DND-41 (cell line): ENCODE measurements around the gene SLC23A1.

Experiments
- ATAC-seq: fragments of 200-7000 bp; cut with Tn5 transposase; 3 replicates; pipeline ENCODE4 v1.9.1; 2021; ENCODE audit warnings: low read depth; ENCODE audit not compliant: insufficient read depth
- DNase-seq: peaks from one replicate; pipeline ENCODE4 v3.0.0-alpha.2; 2020
- H2AFZ ChIP-seq: 2 replicates; pipeline ENCODE4 v1.6.0; 2012; ENCODE audit warnings: low read depth, low read length
- H3K27ac ChIP-seq: 2 replicates; pipeline ENCODE4 v1.5.1; 2012; ENCODE audit warnings: low read length, inconsistent platforms
- H3K27me3 ChIP-seq: fragments of 200-600 bp; sonication (generic); 2 replicates; pipeline ENCODE4 v1.6.0; 2012; ENCODE audit warnings: low read length, mild to moderate bottlenecking, inconsistent platforms; ENCODE audit not compliant: insufficient read depth, poor library complexity
- H3K36me3 ChIP-seq: 2 replicates; pipeline ENCODE4 v1.5.1; 2012; ENCODE audit warnings: low read length, inconsistent platforms; ENCODE audit not compliant: insufficient read depth
- H3K4me1 ChIP-seq: 2 replicates; pipeline ENCODE4 v1.5.1; 2012; ENCODE audit warnings: mild to moderate bottlenecking, low read length; ENCODE audit not compliant: insufficient read depth
- H3K4me2 ChIP-seq: 2 replicates; pipeline ENCODE4 v1.6.0; 2012; ENCODE audit warnings: mild to moderate bottlenecking, moderate library complexity, low read length, inconsistent platforms; ENCODE audit not compliant: insufficient read depth
- H3K4me3 ChIP-seq, 2 experiments: fragments of 200-600 bp in 1 of 2; shearing (Covaris generic) in 1 of 2; 2 replicates each; pipeline ENCODE4 v1.5.1; 2012 to 2016; ENCODE audit warnings: inconsistent platforms in 2 of 2, low read length in 2 of 2, mild to moderate bottlenecking in 2 of 2, low read depth in 1 of 2, moderate library complexity in 1 of 2
- H3K79me2 ChIP-seq: 2 replicates; pipeline ENCODE4 v1.6.0; 2012; ENCODE audit warnings: low read length, inconsistent platforms; ENCODE audit not compliant: insufficient read depth
- H3K9ac ChIP-seq: 2 replicates; pipeline ENCODE4 v1.6.0; 2012; ENCODE audit warnings: low read depth, mild to moderate bottlenecking, inconsistent platforms, low read length, moderate library complexity
- H3K9me3 ChIP-seq: 2 replicates; pipeline ENCODE4 v1.5.1; 2012; ENCODE audit warnings: low read length, moderate library complexity, mild to moderate bottlenecking, inconsistent platforms; ENCODE audit not compliant: insufficient read depth, severe bottlenecking
- H4K20me1 ChIP-seq: 2 replicates; pipeline ENCODE4 v1.6.0; 2012; ENCODE audit warnings: low read length; ENCODE audit not compliant: insufficient read depth
- EZH2 ChIP-seq: IDR thresholded peaks from 3 replicates; pipeline ENCODE4 v1.6.1; 2012; ENCODE audit warnings: borderline replicate concordance, low read depth, mild to moderate bottlenecking, moderate library complexity, low read length, inconsistent platforms; ENCODE audit not compliant: severe bottlenecking
- TF ChIP-seq, protein P1 (sequence below): IDR thresholded peaks from 2 replicates; pipeline ENCODE4 v1.5.1; 2012; ENCODE audit warnings: borderline replicate concordance, low read length, moderate library complexity, mild to moderate bottlenecking; ENCODE audit not compliant: poor library complexity, severe bottlenecking; ENCODE audit errors: extremely low read depth

Gene SLC23A1

DNA sequence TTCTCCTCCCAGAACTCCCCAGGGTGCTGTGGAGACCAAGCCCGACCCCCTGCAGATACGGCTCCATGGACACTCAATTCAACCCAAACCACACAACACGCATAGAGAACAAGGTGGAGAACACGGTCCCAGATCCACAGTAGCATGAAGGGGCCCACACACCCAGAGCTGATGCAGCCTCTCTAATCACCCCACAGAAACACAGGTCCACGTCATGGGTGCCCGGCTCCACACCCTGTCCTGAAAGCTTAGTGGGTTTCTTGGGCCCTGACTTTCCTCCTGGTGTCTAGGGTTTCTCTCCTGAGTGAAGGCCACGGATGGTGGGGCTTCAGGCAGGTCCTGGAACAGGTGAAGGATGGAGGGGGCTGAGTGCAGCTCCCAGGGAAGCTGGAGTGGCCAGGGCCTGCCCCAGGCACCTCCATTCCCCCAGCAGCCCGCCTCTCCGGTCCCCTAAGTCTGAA, 1.5 kb upstream of the SLC23A1 start:
- peak overlapping the region; percentile 46 for H3K4me2 ChIP-seq
- DNase-seq: no peak
- H2AFZ ChIP-seq: no peak overlapping the region
- ATAC-seq: no peak
- H3K27me3 ChIP-seq: no peaks in the 10 kb centered on the region
- H4K20me1 ChIP-seq: peaks cover 24% of the 10 kb centered on the region
- H3K27ac ChIP-seq: peak overlapping the region; percentile 99
- H3K9ac ChIP-seq: peak overlapping the region; percentile 87
- H3K4me1 ChIP-seq: peaks cover 62% of the 10 kb centered on the region
- H3K9me3 ChIP-seq: no peaks in the 10 kb centered on the region
- peaks cover 31% of the 10 kb centered on the region for H3K36me3 ChIP-seq
- 0 out of 4 replicates have a peak overlapping the region, but pooled peaks of 1 of the 2 experiments have one; percentile 18 for H3K4me3 ChIP-seq
- H3K79me2 ChIP-seq: peaks cover 44% of the 10 kb centered on the region
- TF ChIP-seq EZH2: no peak
- TF ChIP-seq, protein P1, sequence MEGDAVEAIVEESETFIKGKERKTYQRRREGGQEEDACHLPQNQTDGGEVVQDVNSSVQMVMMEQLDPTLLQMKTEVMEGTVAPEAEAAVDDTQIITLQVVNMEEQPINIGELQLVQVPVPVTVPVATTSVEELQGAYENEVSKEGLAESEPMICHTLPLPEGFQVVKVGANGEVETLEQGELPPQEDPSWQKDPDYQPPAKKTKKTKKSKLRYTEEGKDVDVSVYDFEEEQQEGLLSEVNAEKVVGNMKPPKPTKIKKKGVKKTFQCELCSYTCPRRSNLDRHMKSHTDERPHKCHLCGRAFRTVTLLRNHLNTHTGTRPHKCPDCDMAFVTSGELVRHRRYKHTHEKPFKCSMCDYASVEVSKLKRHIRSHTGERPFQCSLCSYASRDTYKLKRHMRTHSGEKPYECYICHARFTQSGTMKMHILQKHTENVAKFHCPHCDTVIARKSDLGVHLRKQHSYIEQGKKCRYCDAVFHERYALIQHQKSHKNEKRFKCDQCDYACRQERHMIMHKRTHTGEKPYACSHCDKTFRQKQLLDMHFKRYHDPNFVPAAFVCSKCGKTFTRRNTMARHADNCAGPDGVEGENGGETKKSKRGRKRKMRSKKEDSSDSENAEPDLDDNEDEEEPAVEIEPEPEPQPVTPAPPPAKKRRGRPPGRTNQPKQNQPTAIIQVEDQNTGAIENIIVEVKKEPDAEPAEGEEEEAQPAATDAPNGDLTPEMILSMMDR: no peak

DNA sequence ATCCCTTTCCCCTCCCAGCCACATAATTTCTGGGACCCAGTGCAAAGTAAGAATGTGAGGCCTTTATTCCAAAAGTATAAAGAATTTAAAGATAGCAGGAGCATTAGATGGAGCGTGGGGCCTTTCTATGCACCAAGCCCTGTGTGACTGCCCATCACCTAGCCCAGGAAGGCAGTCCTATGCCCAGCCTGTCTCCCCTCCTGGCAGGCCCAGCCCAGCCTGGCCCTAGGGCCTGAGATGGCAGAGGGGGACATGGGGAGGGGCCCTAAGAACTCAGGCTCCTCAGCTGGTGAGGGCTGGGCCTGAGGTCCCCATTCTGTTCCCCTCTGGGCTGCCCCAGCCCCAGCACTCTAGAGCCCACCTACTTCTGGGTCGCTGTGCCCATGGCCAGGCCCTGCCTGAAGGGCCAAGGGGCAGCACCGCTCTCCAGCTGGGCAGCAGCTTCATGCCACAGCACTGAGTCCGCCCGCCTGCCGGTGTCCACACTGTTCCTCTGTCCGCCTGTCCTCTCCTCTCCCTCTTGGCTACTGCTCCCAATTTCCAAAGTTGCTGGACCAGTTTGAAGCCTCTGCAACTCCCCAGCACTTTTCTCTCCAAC, 995 bp upstream of the SLC23A1 start:
- peaks cover 29% of the 10 kb centered on the region for H3K36me3 ChIP-seq
- no peak for DNase-seq
- H4K20me1 ChIP-seq: peaks cover 24% of the 10 kb centered on the region
- no peaks in the 10 kb centered on the region for H3K9me3 ChIP-seq
- ATAC-seq: no peak
- H3K27ac ChIP-seq: peak overlapping the region; percentile 99
- H3K27me3 ChIP-seq: no peaks in the 10 kb centered on the region
- H3K4me3 ChIP-seq: 0 out of 4 replicates have a peak overlapping the region, but pooled peaks of 1 of the 2 experiments have one; percentile 18
- no peak overlapping the region for H2AFZ ChIP-seq
- peaks cover 57% of the 10 kb centered on the region for H3K4me1 ChIP-seq
- TF ChIP-seq, protein P1: no peak
- no peak for TF ChIP-seq EZH2
- peak overlapping the region; percentile 46 for H3K4me2 ChIP-seq
- H3K9ac ChIP-seq: peak overlapping the region; percentile 87
- peaks cover 39% of the 10 kb centered on the region for H3K79me2 ChIP-seq

DNA sequence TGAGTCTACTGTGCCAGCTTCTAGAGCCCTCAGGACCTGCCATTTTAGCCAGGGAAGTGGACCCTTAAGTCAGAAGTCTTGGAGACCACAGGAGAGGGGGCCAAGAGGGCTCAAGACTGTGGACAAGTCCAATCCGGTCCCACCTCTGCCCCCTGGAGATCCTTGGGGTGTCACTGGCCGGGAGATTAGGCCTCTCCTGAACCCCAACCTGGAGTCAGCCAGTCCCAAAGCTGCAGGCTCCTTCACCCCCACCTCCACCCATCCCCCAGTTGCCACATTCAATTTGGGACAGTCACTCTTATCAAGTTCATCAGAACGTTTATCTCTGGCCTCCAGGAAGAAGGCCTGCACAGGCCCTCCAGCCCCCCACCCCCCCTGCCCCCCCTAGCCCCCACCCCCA, 290 bp downstream of the SLC23A1 start:
- Histone ChIP-seq H3K9me3 (no peaks in the 10 kb centered on the region), H4K20me1 (peaks cover 19% of the 10 kb centered on the region), H3K27ac (peak overlapping the region; percentile 47; the same call in 1 of the 2 replicates), H3K4me2 (no peak overlapping the region), H3K9ac (no peak overlapping the region), H3K79me2 (peaks cover 27% of the 10 kb centered on the region), H3K4me3 (no peak overlapping the region), H3K27me3 (no peaks in the 10 kb centered on the region), H3K4me1 (peaks cover 47% of the 10 kb centered on the region), H2AFZ (no peak overlapping the region), H3K36me3 (peaks cover 32% of the 10 kb centered on the region)
- ATAC-seq: no peak
- TF ChIP-seq, protein P1: no peak
- TF ChIP-seq EZH2: no peak
- peak; percentile 15 for DNase-seq
